KBM-7 (cell line): ENCODE data around the gene FRMD5.
A peak's percentile ranks its signal among the peaks of the same experiment; 100 is the strongest.
"Not testable (repeated sequence)": the region's sequence is repeated elsewhere in the genome, so short reads cannot be mapped to it uniquely, and the experiment has no call there.

ENCODE experiments used
- DNase-seq: peaks from one replicate; pipeline ENCODE4 v3.0.0-alpha.2; 2015
- in situ Hi-C: fragments of 300-500 bp; cut with MboI; formaldehyde crosslinking; loops from 2 replicates; pipeline ENCODE4 v1.14.3; 2020; ENCODE audit warnings: low sequenced_read_pairs, low pct_unique_long_range_greater_than_20kb, mixed read lengths

Gene FRMD5

DNA sequence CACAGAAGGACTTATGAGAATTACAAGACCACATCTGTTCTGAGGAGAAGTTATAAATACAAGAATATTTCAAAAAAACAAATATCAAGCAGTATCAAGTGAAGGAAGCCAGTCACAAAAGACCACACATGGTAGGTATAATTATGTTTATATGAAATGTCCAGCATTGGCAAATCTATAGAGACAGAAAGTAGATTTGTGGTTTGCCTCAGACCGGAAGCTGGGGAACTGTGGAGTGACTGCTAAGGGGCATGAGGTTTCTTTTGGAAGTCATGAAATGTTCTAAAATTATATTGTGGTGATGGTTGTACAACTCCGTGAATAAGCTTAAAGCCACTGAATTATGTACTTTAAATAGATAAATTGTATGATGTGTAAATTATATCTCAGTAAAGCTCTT, 136.9 kb downstream of the FRMD5 start:
- peak; percentile 38 for DNase-seq
- in situ Hi-C loops, result no loop called here

DNA sequence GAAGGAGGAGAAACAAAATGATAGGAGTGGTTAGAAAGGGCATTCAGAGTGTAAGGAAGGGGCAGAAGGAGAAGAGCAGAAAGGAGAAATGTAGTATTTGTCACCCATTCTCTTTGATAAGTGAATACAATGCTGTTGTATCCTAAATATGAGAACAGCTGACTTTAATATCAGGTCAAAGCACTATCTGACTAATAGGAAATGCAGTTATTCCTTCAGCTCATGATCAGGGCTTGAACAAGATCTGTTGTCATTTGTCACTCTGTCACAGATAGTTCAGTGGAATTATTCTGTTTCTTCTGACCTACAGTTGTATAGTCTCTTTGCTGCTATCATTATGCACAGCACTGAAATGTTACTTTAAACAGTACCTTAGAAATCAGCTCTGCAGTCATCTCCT, 149.4 kb downstream of the FRMD5 start:
- no peak for DNase-seq
- in situ Hi-C loops, result no loop called here

DNA sequence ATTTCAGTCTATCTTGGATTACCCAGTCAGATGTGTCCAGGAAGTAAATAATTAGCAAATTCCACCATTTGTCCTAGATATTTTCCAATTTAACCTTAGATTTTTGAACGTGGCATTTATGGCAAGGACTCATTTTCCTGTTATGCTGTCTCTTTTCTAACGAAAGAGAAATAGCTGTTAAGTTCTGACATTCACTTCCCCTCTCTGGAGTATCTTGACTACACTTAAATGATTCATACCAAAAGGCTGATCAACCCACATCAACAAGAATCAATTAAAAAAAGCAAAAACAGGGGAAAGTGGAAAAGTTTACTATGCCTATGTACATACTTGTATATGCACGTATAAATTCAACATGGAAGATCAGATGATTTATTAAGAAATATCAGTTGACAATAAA, 149.9 kb downstream of the FRMD5 start:
- in situ Hi-C loops, result no loop called here
- DNase-seq, result no peak

DNA sequence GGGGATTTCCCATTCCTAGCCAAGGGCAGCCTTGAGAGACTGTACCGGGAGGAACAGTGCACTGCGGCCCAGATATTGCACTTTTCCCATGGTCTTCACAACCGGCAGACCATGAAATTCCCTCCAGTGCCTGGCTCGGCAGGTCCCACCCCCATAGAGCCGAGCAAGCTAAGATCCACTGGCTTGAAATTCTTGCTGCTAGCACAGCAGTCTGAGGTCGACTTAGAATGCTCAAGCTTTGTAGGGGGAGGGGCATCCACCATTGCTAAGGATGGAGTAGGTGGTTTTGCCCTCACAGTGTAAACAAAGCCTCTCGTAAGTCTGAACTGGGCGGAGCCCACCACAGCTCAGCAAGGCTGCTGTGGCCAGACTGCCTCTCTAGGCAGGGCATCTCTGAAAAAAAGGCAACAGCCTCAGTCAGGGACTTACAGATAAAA, 156.3 kb downstream of the FRMD5 start:
- DNase-seq, result no peak
- in situ Hi-C loops, result no loop called here

DNA sequence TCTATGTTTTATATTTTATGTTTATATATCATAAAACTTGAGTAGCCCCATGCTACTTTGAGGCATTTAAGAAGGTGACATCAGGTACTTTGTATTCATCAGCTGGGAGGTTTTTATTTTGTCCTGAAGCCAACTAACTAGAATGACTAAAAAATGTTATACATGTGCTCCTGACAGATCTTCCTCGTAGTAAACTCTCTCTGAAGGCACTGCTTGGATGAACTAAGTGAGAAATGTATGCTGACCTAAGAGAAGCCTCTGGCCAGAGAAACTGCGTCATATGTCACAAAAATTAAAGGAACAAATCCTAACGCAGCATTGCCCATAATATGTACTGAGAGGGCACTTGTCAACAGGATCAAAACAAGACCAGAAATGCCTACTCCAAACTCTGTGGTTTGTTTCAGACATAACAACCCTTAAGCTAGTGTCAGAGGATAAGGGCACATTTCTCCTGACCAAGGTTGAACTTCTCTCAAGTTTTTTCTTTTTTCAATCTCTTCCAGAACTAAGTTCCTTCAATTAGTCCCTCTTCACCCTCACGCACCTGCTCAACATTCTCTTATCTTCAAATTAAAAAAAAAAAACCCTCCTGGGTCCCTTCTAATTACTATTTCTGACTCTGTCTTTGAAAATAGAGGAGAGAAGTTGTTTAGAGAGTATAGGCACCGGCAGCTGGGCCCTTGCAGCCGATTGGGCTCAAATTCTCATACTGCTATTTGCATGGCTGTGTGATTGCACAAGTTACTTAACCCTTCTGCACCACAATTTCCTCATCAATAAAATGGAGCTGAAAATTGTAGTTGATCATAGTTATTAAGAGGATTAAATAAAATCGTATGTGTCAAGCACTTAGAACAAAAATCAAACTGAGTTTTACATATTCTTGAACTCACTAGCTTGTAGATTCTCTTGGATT, 159.0 kb downstream of the FRMD5 start:
- DNase-seq, result no peak
- in situ Hi-C loops, result no loop called here

DNA sequence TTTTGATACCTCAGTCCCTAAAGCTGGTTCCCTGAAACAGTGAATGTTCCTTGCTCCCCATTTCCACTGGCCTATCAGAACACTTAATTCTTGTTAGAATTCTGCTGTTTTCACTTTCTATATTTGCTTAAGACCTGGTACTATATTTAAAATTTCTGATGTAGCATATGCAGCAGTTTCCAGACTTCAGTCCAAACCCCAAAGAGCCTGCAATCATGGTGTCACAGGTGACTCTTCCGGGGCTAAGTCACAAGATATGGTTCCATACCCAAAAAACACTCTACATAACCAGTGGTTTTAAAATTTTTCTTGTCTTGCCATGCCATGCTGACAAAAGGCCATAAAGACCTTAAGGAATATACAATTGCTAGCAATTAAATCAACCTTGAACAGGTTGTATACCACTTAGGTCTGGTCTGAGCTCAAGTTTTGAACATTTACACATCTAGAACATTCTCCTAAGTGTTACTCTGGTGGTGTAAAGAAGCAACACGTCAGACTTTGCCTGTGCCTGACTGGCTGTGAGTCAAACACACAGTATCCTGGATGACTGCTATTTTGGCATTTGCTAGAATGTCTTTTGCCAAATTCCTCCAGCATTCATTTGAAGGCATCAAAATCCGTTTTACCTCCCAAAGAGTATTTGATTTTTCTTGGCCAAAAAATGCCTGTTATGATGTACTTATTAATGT, 160.0 kb downstream of the FRMD5 start:
- DNase-seq, result no peak
- in situ Hi-C loops, result no loop called here

DNA sequence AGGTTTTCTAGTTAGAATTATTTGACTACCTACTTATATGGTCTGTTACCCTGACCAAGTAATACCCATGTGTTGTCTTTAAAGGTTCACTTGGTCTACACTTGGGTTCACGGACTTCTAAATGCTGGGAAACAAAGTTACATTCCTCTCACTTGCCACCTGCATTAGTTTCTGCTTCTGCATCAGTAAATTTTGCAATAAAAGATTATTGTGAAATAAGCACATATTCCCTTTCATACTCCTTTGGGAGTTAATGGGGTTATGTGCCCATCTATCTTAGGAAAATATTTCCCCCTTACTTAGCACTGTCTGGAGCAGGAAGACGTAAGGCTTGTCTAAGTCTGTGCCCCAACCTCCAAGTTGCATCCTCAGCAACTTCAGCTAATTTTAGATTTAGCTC, 160.7 kb downstream of the FRMD5 start:
- in situ Hi-C loops, result no loop called here
- DNase-seq, result no peak

DNA sequence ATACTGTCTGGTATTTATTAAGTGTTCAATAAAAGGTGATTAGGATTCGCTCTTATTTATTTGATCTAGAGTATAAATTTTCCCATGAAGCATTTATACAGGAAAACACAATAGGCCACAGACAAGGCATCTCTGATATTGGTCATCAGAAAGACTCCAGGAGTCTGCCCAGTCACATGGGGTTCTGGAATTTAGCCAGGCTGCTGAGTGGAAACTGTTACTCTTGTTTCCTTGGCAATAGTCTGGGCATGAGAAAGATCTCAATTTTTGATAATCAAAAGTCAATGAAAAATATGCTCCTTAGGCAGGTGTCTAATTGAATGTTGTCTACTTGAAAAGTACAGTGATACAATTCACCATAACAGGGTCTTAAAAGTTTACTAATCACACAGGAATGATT, 161.2 kb downstream of the FRMD5 start:
- DNase-seq, result no peak
- in situ Hi-C loops, result no loop called here

DNA sequence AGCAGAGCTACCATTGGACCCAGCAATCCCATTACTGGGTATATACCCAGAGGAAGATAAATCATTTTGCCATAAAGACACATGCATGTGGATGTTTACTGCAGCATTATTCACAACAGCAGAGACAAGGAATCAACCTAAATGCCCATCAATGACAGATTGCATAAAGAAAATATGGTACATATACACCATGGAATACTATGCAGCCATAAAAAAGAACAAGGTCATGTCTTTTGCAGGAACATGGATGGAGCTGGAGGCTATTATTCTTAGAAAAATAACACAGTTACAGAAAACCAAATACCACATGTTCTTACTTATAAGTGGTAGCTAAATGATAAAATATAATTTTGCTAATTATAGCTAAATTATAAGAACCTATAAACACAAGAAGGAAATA, 162.3 kb downstream of the FRMD5 start:
- in situ Hi-C loops, DNase-seq: not testable (repeated sequence)

DNA sequence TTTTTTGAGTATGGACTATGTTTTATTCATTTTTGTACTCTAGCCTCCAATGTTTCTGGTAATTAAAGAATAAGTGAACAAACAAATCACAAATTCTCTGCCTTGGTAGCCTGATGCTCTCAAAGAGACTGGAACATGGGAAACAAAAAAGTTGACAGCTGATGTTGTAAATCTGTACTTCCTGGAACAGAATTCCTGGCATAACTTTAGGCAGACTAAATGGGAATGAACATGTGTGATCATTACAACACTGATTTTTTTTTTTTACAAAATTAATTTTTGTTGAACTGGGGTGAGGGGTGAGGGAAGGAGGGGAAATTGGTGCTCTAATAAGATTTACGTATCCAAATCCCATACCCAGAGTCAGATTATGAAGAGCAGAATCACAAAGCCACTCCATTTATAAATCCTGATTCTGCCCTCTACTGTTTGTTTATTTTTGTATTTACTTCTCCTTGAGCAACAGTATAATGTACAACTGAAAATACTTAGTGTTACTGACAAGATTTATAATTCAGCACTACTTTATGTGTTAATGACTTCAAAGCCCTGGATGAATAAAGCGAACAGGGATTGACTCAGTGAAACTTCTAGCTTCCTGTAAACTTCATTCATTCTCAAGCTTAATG, 165.0 kb downstream of the FRMD5 start:
- DNase-seq, result no peak
- in situ Hi-C loops, result no loop called here

DNA sequence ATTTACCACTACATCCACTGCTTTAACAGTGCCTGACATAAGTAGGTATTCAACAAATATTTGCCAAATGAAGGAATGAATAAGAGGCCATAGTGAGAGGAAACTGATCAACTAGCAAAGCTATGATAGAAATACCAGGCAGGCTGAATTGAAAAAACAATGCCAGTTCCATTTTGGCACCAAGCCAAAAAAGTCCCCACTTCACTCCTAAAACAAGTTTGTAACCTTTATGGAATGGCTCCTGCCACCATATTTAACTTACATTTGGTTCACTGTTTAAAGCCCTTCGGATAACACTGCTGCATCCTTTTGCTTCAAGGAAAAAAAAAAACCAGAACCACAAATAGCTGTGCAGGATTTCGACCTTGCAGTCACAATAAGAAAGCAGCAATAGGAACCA, 166.1 kb downstream of the FRMD5 start:
- DNase-seq, result no peak
- in situ Hi-C loops, result no loop called here

DNA sequence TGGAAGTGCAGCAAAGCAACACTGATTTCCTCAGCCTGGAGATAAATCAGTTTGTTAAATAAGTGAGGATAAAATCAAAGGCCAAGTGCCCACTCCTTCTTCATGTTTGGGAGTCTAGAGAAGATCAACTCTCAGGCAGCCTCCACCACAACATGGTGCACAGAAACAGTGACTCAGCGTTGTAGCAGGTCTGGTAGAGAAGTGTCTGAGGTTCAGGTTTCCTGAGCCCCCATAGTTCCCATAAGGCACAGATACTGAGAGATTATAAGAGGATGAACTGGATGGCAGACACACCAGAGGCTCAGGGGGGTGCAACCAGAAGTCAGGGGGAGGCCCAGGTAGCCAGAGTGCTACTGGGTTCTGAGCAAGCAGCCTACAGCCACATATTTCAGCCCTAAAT, 166.7 kb downstream of the FRMD5 start:
- no peak for DNase-seq
- in situ Hi-C loops, result no loop called here

DNA sequence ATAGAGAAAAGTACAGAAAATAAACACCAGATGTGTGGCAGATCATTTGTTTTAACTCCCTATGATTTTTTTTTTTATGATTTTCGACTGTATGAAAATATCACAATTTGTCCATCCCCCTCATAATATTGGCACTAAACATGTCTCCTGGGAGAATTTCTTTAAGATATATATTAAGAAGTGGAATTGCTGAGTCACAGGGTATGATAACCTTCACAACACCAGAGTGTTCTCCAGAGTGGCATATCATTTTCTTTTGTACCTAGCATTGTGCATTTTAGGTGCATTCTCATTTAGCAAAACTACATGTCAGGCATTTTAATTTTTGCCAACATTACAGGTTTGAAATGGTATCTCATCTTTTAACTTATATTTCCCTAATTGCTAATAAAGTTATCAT, 170.9 kb downstream of the FRMD5 start:
- no peak for DNase-seq
- in situ Hi-C loops, result no loop called here

DNA sequence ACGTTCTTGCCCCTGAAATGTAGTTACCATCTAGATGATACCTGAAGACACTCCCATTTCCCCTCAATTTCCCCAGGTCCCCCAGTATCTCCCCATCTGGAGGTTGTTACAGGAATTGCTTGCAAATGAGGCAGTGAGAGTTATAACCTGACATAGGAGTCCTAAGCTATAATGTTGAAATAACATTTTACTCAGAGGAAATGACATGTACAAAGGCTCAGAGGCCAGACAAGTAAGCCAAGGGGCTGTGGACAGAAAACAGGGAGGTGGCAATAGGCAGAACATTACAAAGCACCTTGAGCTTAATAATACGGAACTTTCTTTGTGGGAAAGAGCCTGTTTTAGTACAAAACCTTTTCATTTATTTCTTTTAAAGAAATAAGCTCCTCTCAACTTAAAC, 171.9 kb downstream of the FRMD5 start:
- in situ Hi-C loops, result no loop called here
- DNase-seq, result no peak

DNA sequence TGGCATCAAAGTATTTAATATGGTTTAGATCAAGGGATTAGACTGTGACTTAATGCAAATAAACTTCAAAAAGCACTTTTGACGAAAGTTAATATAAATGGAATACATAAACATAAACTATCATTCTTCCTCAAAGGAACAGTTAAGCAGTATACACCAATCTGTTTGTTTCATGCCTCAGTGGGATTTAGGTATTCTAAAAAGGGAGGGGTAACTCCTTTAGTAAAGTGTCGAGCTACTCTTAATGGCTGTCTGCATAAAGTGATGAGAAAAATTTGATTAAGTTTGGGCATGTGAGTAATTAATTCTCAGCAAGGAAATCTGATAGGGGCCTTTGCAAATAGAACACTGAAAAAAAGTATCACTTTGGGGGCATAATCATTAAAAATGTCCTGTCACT, 176.9 kb downstream of the FRMD5 start:
- no peak for DNase-seq
- in situ Hi-C loops, result no loop called here

DNA sequence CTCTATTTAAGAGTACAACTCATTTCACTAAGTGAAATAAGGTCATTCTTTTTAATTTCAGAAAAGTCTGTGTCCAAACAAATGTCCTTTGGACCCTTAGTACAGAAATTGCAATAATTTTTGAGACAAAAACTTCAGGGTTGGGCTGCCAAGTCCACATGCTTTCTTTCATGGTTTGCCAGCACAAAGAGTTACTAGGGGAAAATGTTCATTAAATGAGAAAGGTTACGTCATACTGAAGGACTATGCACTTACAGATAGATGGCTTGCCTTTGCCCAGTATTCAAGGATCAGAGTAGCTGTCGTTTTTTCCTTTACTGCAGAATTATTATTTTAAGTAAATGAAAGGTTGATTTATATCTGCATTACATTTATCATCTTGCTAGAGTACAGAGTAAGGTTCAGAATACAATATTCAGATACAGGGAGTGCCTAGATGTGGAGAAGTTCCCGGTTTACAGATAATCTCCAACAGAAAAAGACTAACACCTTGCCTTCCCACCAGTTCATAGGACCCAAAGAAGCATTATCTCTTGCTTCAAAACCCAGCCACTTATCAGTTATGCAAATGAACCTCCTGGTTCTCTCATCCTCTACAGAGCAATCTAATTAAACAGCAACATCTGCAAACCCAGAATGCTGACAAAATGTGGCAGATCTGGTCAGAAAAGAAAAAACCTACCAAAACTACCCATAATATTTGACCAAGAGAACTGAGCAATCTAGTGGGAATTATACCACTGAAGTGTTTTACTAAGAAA, 179.3 kb downstream of the FRMD5 start:
- in situ Hi-C loops, result no loop called here

DNA sequence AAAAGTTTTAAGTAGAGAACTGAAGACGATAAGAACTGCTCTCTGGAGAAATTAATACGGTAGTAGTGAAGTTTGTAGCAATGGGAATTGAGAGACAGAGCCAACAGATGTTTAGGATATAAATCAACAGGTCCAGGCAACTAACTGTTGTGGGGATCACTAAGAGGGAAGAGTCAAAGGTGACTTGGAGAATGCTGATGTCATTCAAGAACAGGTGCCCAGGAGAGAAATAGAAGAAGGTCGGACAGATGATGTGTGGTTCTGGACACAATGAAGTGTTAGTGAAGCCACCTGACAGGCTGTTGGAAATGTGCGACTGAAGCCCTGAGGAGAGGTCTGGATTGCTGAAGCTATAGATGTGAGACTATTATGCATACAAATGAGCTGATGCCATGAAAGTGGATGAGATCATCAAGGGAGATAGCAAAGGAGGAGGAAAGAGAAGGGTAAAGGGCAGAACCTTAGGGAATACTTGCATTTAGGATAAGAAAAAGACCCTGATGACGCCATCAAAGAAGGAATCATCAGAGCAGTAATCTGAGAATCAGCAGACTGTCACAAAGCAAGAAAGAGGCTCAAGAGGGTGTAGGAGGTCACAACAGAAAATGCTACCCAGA, 183.7 kb downstream of the FRMD5 start:
- in situ Hi-C loops, result no loop called here

More for the DNA sequence above, 179.3 kb downstream of the FRMD5 start:
- no peak for DNase-seq

DNA sequence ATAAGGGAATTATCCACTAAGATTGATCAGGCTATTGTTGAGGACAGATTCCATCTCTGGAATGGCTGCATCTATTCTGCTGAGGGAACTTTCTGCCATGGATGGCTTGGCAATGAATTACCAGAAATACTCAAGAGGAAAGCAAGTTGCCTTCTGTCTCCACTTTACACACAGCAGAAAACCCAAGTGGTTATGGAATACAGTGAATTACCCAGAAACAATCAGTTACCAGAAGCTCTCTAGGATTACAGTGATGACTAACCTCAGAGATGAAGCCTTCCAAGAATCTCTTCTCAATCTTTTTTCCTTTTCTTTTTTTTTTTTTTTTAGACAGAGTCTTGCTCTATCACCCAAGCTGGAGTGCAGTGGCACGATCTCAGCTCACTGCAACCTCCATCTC, 185.0 kb downstream of the FRMD5 start:
- DNase-seq, result no peak
- in situ Hi-C loops, result no loop called here

More for the DNA sequence above, 183.7 kb downstream of the FRMD5 start:
- no peak for DNase-seq

DNA sequence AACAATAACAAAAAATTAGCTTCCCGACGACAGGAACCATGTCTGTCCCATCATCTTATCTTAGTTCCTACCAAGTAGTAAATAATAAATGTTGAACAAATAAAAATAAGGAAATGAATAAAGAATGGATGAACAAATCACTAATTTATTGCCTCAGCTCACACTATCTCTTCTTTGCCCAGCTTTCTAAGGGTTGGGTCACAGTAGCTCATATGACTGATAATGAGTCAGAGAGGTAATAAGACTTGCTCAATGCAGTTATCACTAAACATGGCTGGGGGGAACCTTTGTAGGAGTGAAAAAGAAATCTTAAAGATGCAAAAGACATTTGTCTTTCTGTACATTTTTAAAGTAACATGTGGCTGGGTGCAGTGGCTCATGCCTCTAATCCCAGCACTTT, 186.0 kb downstream of the FRMD5 start:
- DNase-seq, result no peak
- in situ Hi-C loops, result no loop called here
